H9 (cell line): Measurements from ENCODE around the gene AMZ2. TPM values are rescaled to one million over a fixed set of nuclear protein-coding genes. Genes with fewer than 3 reads are reported as not detected.

Experiments used
- DNase-seq: peaks from one replicate; pipeline ENCODE4 v3.0.0-alpha.2; 2017
- H2AFZ ChIP-seq: one replicate; pipeline ENCODE4 v1.6.1; 2013; ENCODE audit warnings: mild to moderate bottlenecking, low read length, control low read depth, moderate library complexity
- H2AK5ac ChIP-seq: 2 replicates; pipeline ENCODE4 v1.6.1; 2013; ENCODE audit warnings: low read length, control low read depth, mixed read lengths; ENCODE audit not compliant: insufficient read length
- H2BK120ac ChIP-seq: one replicate; pipeline ENCODE4 v1.6.1; 2013; ENCODE audit warnings: low read depth, mild to moderate bottlenecking, low read length, control low read depth, inconsistent platforms; ENCODE audit not compliant: poor library complexity, severe bottlenecking
- H2BK12ac ChIP-seq: 2 replicates; pipeline ENCODE4 v1.6.1; 2013; ENCODE audit warnings: low read length, control low read depth, mixed read lengths, low read depth; ENCODE audit not compliant: insufficient read length
- H2BK15ac ChIP-seq: 2 replicates; pipeline ENCODE4 v1.6.1; 2013; ENCODE audit warnings: low read depth, low read length, control low read depth
- H2BK20ac ChIP-seq: one replicate; pipeline ENCODE4 v1.6.1; 2013; ENCODE audit warnings: low read depth, mild to moderate bottlenecking, low read length, control low read depth, inconsistent platforms; ENCODE audit not compliant: poor library complexity, severe bottlenecking
- H2BK5ac ChIP-seq: 2 replicates; pipeline ENCODE4 v1.6.1; 2013; ENCODE audit warnings: low read length, control low read depth, mixed read lengths; ENCODE audit not compliant: insufficient read length
- H3K14ac ChIP-seq: 2 replicates; pipeline ENCODE4 v1.6.1; 2013; ENCODE audit warnings: low read length, control low read depth; ENCODE audit not compliant: insufficient read depth
- H3K18ac ChIP-seq: 2 replicates; pipeline ENCODE4 v1.6.1; 2013; ENCODE audit warnings: low read depth, mild to moderate bottlenecking, mixed read lengths, low read length, control low read depth; ENCODE audit not compliant: insufficient read length
- H3K23ac ChIP-seq: 2 replicates; pipeline ENCODE4 v1.6.1; 2013; ENCODE audit warnings: low read length, control low read depth, mixed read lengths, low read depth; ENCODE audit not compliant: insufficient read length
- H3K23me2 ChIP-seq: 2 replicates; pipeline ENCODE4 v1.6.1; 2013; ENCODE audit warnings: low read depth, mild to moderate bottlenecking, mixed read lengths, low read length, control low read depth; ENCODE audit not compliant: insufficient read length, poor library complexity, severe bottlenecking
- H3K27ac ChIP-seq: 2 replicates; pipeline ENCODE4 v1.5.1; 2013; ENCODE audit warnings: low read length, control low read depth, mixed read lengths, low read depth; ENCODE audit not compliant: insufficient read length
- H3K27me3 ChIP-seq: 2 replicates; pipeline ENCODE4 v1.6.1; 2013; ENCODE audit warnings: low read length, control low read depth, inconsistent platforms; ENCODE audit not compliant: insufficient read depth
- H3K4ac ChIP-seq: 2 replicates; pipeline ENCODE4 v1.6.1; 2013; ENCODE audit warnings: low read depth, mild to moderate bottlenecking, control low read depth, inconsistent platforms, low read length, moderate library complexity
- H3K4me1 ChIP-seq: 2 replicates; pipeline ENCODE4 v1.6.1; 2013; ENCODE audit warnings: low read length, control low read depth, inconsistent platforms; ENCODE audit not compliant: insufficient read depth
- H3K4me2 ChIP-seq: 2 replicates; pipeline ENCODE4 v1.6.1; 2013; ENCODE audit warnings: low read length, control low read depth, mixed read lengths; ENCODE audit not compliant: insufficient read length, insufficient read depth
- H3K56ac ChIP-seq: 2 replicates; pipeline ENCODE4 v1.6.1; 2013; ENCODE audit warnings: low read depth, mild to moderate bottlenecking, mixed read lengths, low read length, control low read depth; ENCODE audit not compliant: insufficient read length
- H3K79me1 ChIP-seq: 2 replicates; pipeline ENCODE4 v1.6.1; 2013; ENCODE audit warnings: low read depth, mild to moderate bottlenecking, moderate library complexity, low read length, control low read depth, inconsistent platforms; ENCODE audit not compliant: insufficient read depth, poor library complexity, severe bottlenecking
- H3K79me2 ChIP-seq: 2 replicates; pipeline ENCODE4 v1.6.1; 2013; ENCODE audit warnings: low read length, control low read depth, inconsistent platforms; ENCODE audit not compliant: insufficient read depth
- H3K9ac ChIP-seq: 2 replicates; pipeline ENCODE4 v1.6.1; 2013; ENCODE audit warnings: low read length, control low read depth, mixed read lengths; ENCODE audit not compliant: insufficient read length; ENCODE audit errors: extremely low read depth
- H3K9me3 ChIP-seq: one replicate; pipeline ENCODE4 v1.6.1; 2013; ENCODE audit warnings: low read depth, low read length, inconsistent platforms; ENCODE audit not compliant: control insufficient read depth
- H3T11ph ChIP-seq: one replicate; pipeline ENCODE4 v1.6.1; 2013; ENCODE audit warnings: mild to moderate bottlenecking, low read length, control low read depth, inconsistent platforms
- H4K20me1 ChIP-seq: one replicate; pipeline ENCODE4 v1.6.1; 2013; ENCODE audit not compliant: control insufficient read depth, insufficient read length, insufficient read depth
- H4K5ac ChIP-seq: 2 replicates; pipeline ENCODE4 v1.6.1; 2013; ENCODE audit warnings: low read depth, mild to moderate bottlenecking, mixed read lengths, low read length, control low read depth; ENCODE audit not compliant: insufficient read length
- H4K8ac ChIP-seq: replicated peaks from 2 replicates; pipeline ENCODE4 v1.6.1; 2013; ENCODE audit warnings: low read length, control low read depth, mixed read lengths, low read depth; ENCODE audit not compliant: insufficient read length
- H4K91ac ChIP-seq: 2 replicates; pipeline ENCODE4 v1.6.1; 2013; ENCODE audit warnings: low read depth, mild to moderate bottlenecking, moderate library complexity, mixed read lengths, low read length, control low read depth; ENCODE audit not compliant: insufficient read length
- H3K27ac Mint-ChIP-seq, 3 experiments: 2 replicates in 2 of 3; 3 replicates in 1 of 3; pipeline ENCODE4 v1.8.0; 2020 to 2021; ENCODE audit warnings: mixed read lengths in 3 of 3, mild to moderate bottlenecking in 1 of 3, moderate library complexity in 1 of 3
- H3K27me3 Mint-ChIP-seq: 2 replicates; pipeline ENCODE4 v1.8.0; 2021; ENCODE audit warnings: low read depth, mild to moderate bottlenecking, moderate library complexity, mixed read lengths
- H3K36me3 Mint-ChIP-seq, 3 experiments: 2 replicates in 2 of 3; 3 replicates in 1 of 3; pipeline ENCODE4 v1.8.0; 2020 to 2021; ENCODE audit warnings: low read depth in 3 of 3, mixed read lengths in 3 of 3; ENCODE audit not compliant: insufficient read depth in 1 of 3
- H3K4me1 Mint-ChIP-seq, 2 experiments: 2 replicates each; pipeline ENCODE4 v1.8.0; 2020; ENCODE audit warnings: mixed read lengths in 2 of 2
- H3K4me3 Mint-ChIP-seq, 2 experiments: 2 replicates in 1 of 2; 3 replicates in 1 of 2; pipeline ENCODE4 v1.8.0; 2020 to 2021; ENCODE audit warnings: mild to moderate bottlenecking in 2 of 2, mixed read lengths in 2 of 2, moderate library complexity in 1 of 2
- H3K9me3 Mint-ChIP-seq, 2 experiments: 2 replicates in 1 of 2; 3 replicates in 1 of 2; pipeline ENCODE4 v1.8.0; 2020; ENCODE audit warnings: mild to moderate bottlenecking in 2 of 2, mixed read lengths in 2 of 2, moderate library complexity in 1 of 2
- CTCF ChIP-seq: fragments of 200-600 bp; sonication (generic); conservative IDR thresholded peaks from 3 replicates; pipeline ENCODE4 v1.8.0; 2021; ENCODE audit warnings: antibody characterized with exemption, mild to moderate bottlenecking
- WGBS: extraction: QIAGEN DNeasy Blood & Tissue Kit; methylation state at CpG from one replicate; pipeline ENCODE4 v1.1.7; 2013; ENCODE audit warnings: missing lambda C conversion rate, low lambda C conversion rate, mixed read lengths; ENCODE audit not compliant: insufficient read length; ENCODE audit errors: extremely low coverage; 5-methylcytosine and 5-hydroxymethylcytosine counted together
- total RNA-seq: library from RNA; stranded (reverse); gene quantifications from 2 replicates; pipeline ENCODE4 v1.2.1, GENCODE V29; 2021

Gene AMZ2
- total RNA-seq, 1 experiment from 2014 or later = 82.6 TPM

GRCh38 chr17:68199837-68200688, 47.8 kb upstream of the AMZ2 start:
- H2BK12ac ChIP-seq = no peak overlapping the region

More at GRCh38 chr17:68199837-68200688, 47.8 kb upstream of the AMZ2 start:
- no peak overlapping the region for H3K14ac ChIP-seq
- H3K27ac ChIP-seq = no peak overlapping the region
- Mint-ChIP-seq H3K4me3 (peak overlapping the region; percentile 44 to 78), H3K27ac (no peak overlapping the region; a peak in 1 of 7 replicates), H3K36me3 (no peaks in the 10 kb centered on the region; a peak in 1 of 7 replicates), H3K4me1 (peaks cover 17 to 28% of the 10 kb centered on the region in 2 experiments), H3K9me3 (peaks cover 2 to 3% of the 10 kb centered on the region in 2 experiments; a peak in 2 of 5 replicates), H3K27me3 (peaks cover 99% of the 10 kb centered on the region)
- no peak overlapping the region for H2BK20ac ChIP-seq
- H3K23me2 ChIP-seq = peaks cover 25% of the 10 kb centered on the region
- H2BK120ac ChIP-seq = no peak overlapping the region
- peak overlapping the region; percentile 42 for H3K4me2 ChIP-seq
- no peak overlapping the region for H3K4ac ChIP-seq
- no peak overlapping the region for H4K5ac ChIP-seq
- no CpG with 5 or more reads among the region's 30 CpGs for WGBS
- no peaks in the 10 kb centered on the region for H3K79me1 ChIP-seq
- H3K9me3 ChIP-seq = no peaks in the 10 kb centered on the region
- no peaks in the 10 kb centered on the region for H3K4me1 ChIP-seq
- no peak overlapping the region for H2AK5ac ChIP-seq
- H3K79me2 ChIP-seq = no peaks in the 10 kb centered on the region
- no peak overlapping the region for H3T11ph ChIP-seq
- no peak overlapping the region for H4K8ac ChIP-seq
- H4K20me1 ChIP-seq = peaks cover 2% of the 10 kb centered on the region
- H4K91ac ChIP-seq = no peak overlapping the region
- no peak for DNase-seq
- no peak overlapping the region for H2BK15ac ChIP-seq
- no peak overlapping the region for H3K56ac ChIP-seq
- TF ChIP-seq CTCF = 0 out of 3 replicates have a peak, but pooled peaks have one; percentile 8
- no peak overlapping the region for H2BK5ac ChIP-seq
- H3K9ac ChIP-seq = no peak overlapping the region
- H3K18ac ChIP-seq = no peak overlapping the region
- H3K23ac ChIP-seq = no peak overlapping the region
- H3K27me3 ChIP-seq = peaks cover 56% of the 10 kb centered on the region
- no peak overlapping the region for H2AFZ ChIP-seq
